ENCODE measurements around the gene PDE8B.

Gene PDE8B

GRCh38 chr5:77294185-77294584 is 83.7 kb downstream of the PDE8B start:
- DNase-seq (ENCODE audit: low read depth) = no peak

- DNase-seq (ENCODE audit: low read depth) = no peak
Observed at GRCh38 chr5:77295863-77296378, 85.4 kb downstream of the PDE8B start.

- DNase-seq (ENCODE audit: low read depth) = no peak
Observed at GRCh38 chr5:77298146-77298545, 87.7 kb downstream of the PDE8B start.

GRCh38 chr5:77300451-77300850 is 90.0 kb downstream of the PDE8B start:
- DNase-seq (ENCODE audit: low read depth) = no peak

- DNase-seq (ENCODE audit: low read depth) = no peak
Observed at GRCh38 chr5:77301447-77301883, 91.0 kb downstream of the PDE8B start.

GRCh38 chr5:77302247-77302646 is 91.8 kb downstream of the PDE8B start:
- no peak for DNase-seq (ENCODE audit: low read depth)

- no peak for DNase-seq (ENCODE audit: low read depth)
Observed at GRCh38 chr5:77302653-77303052, 92.2 kb downstream of the PDE8B start.

GRCh38 chr5:77304388-77304787 is 93.9 kb downstream of the PDE8B start:
- no peak for DNase-seq (ENCODE audit: low read depth)

- no peak for DNase-seq (ENCODE audit: low read depth)
Observed at GRCh38 chr5:77305222-77305846, 94.9 kb downstream of the PDE8B start.

GRCh38 chr5:77305956-77306355 is 95.5 kb downstream of the PDE8B start:
- DNase-seq (ENCODE audit: low read depth) = no peak

- DNase-seq (ENCODE audit: low read depth) = no peak
Observed at GRCh38 chr5:77306531-77306930, 96.1 kb downstream of the PDE8B start.

- DNase-seq (ENCODE audit: low read depth) = no peak
Observed at GRCh38 chr5:77308154-77308960, 97.9 kb downstream of the PDE8B start.

- DNase-seq (ENCODE audit: low read depth) = no peak
Observed at GRCh38 chr5:77309140-77309539, 98.7 kb downstream of the PDE8B start.

- DNase-seq (ENCODE audit: low read depth) = no peak
Observed at GRCh38 chr5:77310494-77311213, 100.2 kb downstream of the PDE8B start.

GRCh38 chr5:77311214-77311571 is 100.7 kb downstream of the PDE8B start:
- no peak for DNase-seq (ENCODE audit: low read depth)

GRCh38 chr5:77312413-77312812 is 101.9 kb downstream of the PDE8B start:
- DNase-seq (ENCODE audit: low read depth) = no peak

GRCh38 chr5:77316871-77317661 is 106.6 kb downstream of the PDE8B start:
- DNase-seq (ENCODE audit: low read depth) = no peak

- DNase-seq (ENCODE audit: low read depth) = no peak
Observed at GRCh38 chr5:77318060-77318459, 107.6 kb downstream of the PDE8B start.

- no peak for DNase-seq (ENCODE audit: low read depth)
Observed at GRCh38 chr5:77319117-77319804, 108.8 kb downstream of the PDE8B start.

- DNase-seq (ENCODE audit: low read depth) = no peak
Observed at GRCh38 chr5:77321793-77322394, 111.4 kb downstream of the PDE8B start.

- no peak for DNase-seq (ENCODE audit: low read depth)
Observed at GRCh38 chr5:77322406-77322805, 111.9 kb downstream of the PDE8B start.

All from T follicular helper cell (primary cell).